ENCODE results near the gene PCDH12.

The PCDH12 gene

DNA sequence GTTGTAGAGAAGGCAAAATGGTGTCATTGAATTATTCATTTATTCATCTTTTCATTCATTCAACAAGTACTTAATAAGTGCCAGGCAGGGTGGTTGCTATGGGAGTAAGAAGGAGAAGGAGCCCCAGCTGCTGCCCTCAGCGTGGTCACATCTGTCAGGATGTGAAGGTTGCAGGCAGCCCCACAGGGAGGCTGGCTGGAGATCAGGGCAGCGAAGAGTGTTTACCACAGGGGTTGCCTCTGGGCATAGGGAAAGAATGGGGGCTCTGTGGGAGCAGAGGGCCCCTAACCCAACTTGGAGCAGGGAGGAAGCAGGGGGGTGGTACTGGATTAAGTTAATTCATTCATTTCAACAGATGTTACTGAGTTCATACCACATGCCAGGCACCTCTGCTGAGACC is 6.0 kb downstream of the PCDH12 start:
- H3K4me1 Mint-ChIP-seq: peaks cover 18% of the 10 kb centered on the region
- ATAC-seq (no peak), DNase-seq (no peak)
- H3K4me3 Mint-ChIP-seq: peak overlapping the region in 1 of 2 donors; percentile 6
- H3K27me3 Mint-ChIP-seq: no peaks in the 10 kb centered on the region
- H3K9me3 Mint-ChIP-seq: no peaks in the 10 kb centered on the region
- peak overlapping the region in 1 of 2 donors; percentile 29 for H3K27ac Mint-ChIP-seq

DNA sequence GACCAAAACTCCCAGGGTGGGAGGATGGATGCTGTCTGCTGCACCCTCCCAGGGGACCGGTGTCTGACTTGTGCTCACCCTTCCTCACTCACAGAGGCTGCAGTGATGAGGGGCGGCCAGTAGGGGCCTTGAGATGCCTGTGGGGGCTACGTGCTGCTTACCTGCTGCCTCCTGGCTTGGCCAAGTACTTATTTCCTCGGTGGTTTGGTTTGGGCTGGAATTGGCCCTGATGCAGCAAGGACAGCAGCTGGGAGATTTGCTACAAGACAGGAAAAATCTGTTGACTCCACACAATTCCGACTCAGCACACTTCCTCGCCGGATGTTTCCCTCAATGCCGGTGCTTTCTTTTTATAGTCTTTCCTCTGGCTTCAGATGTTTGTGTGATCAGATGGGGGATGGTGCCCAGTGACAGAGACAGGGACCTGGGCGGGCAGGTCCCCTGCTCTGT is 6.6 kb downstream of the PCDH12 start:
- no peaks in the 10 kb centered on the region for H3K27me3 Mint-ChIP-seq
- peak; percentile 43 to 47 for DNase-seq
- H3K4me3 Mint-ChIP-seq: peak overlapping the region in 1 of 2 donors; percentile 6
- peaks cover 17% of the 10 kb centered on the region for H3K4me1 Mint-ChIP-seq
- ATAC-seq: peak; percentile 83
- no peaks in the 10 kb centered on the region for H3K9me3 Mint-ChIP-seq
- peak overlapping the region; percentile 23 to 83 for H3K27ac Mint-ChIP-seq

DNA sequence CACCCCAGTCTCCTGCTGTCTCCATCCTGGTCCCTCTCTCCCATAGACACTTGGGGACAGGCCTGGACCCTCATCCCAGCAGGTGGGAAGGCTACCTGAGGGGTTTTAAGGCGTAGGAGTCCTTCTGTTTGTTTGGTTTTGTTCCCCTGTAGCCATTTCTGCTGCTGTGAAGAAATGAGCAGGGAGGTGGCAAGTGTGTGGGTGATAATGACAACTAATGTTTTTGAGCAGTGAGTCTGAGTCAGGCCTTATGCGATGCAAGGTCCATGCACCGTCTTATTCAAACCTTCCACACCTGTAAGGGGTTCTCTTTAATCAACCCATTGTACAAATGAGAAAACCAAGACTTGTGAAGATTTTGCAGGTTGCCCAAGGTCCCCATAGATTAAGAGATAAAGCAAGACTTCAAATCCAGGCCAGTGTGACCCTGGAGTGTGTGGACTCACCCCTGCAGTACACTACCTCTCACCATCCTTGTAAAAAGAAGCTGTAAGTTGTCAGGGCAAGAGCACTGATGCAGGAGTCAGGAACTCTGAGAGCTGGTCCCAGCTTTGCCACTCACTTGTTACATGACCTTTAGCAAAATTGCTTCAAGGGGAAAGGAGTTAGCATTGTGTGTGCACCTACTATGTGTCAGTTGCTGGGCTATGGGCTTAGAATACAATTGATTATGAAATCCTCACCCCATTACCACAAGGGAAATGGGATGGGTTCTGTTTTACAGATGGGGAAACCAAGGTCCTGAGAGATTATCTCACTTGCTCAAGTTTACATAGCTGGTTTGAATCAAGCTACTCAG is 7.6 kb downstream of the PCDH12 start:
- peak overlapping the region in 1 of 2 donors; percentile 58 for H3K27ac Mint-ChIP-seq
- H3K4me1 Mint-ChIP-seq: peaks cover 17% of the 10 kb centered on the region
- no peaks in the 10 kb centered on the region for H3K27me3 Mint-ChIP-seq
- no peaks in the 10 kb centered on the region for H3K9me3 Mint-ChIP-seq
- ATAC-seq: peak; percentile 26
- no peak for DNase-seq
- no peak overlapping the region for H3K4me3 Mint-ChIP-seq

DNA sequence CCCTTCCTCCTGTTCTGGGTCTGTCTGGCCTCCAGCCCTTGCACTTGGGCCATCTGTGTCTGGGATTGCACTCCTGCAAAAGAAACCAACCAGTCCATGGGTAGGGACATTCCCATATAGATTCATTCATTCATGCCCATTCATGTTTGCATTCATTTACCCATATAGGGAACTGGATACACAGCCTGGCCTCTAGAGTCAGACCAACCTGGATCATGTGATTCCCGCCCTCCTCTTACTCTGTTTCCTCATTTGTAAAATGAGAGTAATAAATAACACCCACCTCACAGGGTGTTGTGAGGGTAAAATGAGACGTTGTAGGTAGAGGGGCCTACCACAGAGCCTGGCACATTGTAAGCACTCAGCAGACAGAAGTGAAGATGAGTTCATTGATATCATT is 8.5 kb downstream of the PCDH12 start:
- no peak for ATAC-seq

DNA sequence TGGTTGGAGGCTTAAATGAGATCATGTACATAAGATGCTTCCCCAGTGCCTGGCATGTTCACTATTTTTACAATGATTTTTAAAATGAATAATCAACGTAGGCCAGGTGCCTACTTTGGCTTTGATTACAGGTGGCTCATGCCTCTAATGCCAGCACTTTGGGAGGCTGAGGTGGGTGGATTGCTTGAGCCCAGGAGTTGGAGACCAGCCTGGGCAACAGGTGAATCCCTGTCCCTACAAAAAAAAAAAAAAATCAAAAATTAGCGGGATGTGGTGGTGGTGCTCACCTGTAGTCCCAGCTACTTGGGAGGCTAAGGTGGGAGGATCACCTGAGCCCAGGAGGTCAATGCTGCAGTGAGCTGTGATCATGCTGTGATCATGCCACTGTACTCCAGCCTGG is 9.2 kb downstream of the PCDH12 start:
- Mint-ChIP-seq H3K9me3 (no peaks in the 10 kb centered on the region), H3K27ac (no peak overlapping the region), H3K4me3 (no peak overlapping the region), H3K4me1 (peaks cover 17% of the 10 kb centered on the region), H3K27me3 (no peaks in the 10 kb centered on the region)
- DNase-seq (no peak), ATAC-seq (no peak)

More for the DNA sequence above, 8.5 kb downstream of the PCDH12 start:
- no peaks in the 10 kb centered on the region for H3K27me3 Mint-ChIP-seq
- H3K4me1 Mint-ChIP-seq: peaks cover 17% of the 10 kb centered on the region
- DNase-seq: no peak
- no peak overlapping the region for H3K27ac Mint-ChIP-seq
- no peaks in the 10 kb centered on the region for H3K9me3 Mint-ChIP-seq
- no peak overlapping the region for H3K4me3 Mint-ChIP-seq

DNA sequence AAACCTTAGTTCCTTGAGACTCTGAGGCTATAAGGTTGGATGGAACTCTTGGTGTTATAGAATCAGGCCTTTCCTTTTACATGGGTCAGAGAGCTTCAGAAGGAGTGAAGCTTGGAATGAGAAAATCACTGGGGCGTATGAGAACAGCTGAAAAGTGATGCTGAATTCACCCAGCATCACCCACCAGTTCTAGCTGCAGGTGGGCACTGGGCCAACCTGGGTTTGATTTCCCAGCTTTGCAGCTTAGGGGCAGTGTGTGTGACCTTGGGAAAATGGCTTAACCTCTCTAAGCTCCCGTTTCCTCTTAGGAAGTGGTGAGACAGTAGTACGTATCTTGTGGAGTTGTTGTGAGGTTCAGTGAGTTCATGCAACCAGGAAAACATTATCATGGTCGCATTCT is 10.7 kb downstream of the PCDH12 start:
- no peaks in the 10 kb centered on the region for H3K9me3 Mint-ChIP-seq
- no peak for DNase-seq
- ATAC-seq: no peak
- no peaks in the 10 kb centered on the region for H3K27me3 Mint-ChIP-seq
- no peak overlapping the region for H3K4me3 Mint-ChIP-seq
- H3K4me1 Mint-ChIP-seq: peaks cover 13% of the 10 kb centered on the region
- H3K27ac Mint-ChIP-seq: peak overlapping the region in 1 of 2 donors; percentile 27

DNA sequence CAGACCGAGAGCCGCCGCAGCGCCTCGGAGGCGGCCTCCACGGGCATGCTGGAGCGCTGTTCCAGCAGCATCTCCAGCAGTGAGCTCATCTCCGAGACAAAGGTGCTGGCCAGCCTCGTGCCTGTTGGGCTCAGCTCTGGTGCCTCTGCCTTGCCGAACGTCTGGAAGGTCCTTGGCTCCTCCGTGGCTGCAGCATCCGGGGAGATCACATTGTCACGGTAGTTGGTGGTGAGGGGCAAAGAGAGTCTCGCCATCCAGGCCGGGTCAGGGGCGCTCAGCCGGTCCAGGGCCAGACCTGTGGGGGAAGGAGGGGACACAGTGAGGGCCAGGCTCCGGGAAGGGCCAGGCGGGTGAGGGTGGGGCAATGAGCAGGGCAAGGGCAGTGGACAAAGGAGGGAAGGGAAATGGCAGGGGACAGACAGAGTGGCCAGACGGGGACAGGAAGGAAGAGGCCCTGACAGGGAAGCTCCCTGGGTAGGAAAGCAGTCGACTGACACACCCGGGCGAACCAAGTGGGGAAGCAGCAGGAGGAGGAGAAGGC is 12.4 kb downstream of the PCDH12 start:
- Mint-ChIP-seq H3K4me1 (peaks cover 8% of the 10 kb centered on the region), H3K4me3 (no peak overlapping the region), H3K9me3 (no peaks in the 10 kb centered on the region), H3K27me3 (no peaks in the 10 kb centered on the region), H3K27ac (peak overlapping the region in 1 of 2 donors; percentile 42)
- DNase-seq: no peak
- no peak for ATAC-seq

DNA sequence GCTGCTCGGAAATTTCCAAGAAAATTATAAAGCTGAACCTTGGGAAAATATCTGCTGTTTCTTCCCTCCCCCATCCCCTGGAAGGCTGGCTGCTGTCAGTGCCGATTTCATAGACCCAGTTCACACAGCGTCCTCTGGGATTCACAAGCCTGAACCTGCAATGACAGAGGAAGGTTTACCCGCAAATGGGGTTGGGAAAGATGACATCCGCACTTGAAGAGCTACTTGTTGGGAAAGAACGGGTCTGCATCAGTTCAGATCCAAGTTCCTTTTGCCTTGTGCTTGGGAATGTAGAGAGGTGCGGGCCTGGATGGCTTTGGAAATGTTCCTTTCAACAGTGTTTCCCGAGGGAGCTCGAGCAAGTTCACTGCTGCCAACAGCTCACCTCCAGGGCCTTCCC is 13.9 kb downstream of the PCDH12 start:
- DNase-seq (no peak), ATAC-seq (no peak)
- Mint-ChIP-seq H3K27ac (no peak overlapping the region), H3K4me1 (peaks cover 11% of the 10 kb centered on the region), H3K27me3 (no peaks in the 10 kb centered on the region), H3K9me3 (no peaks in the 10 kb centered on the region), H3K4me3 (no peak overlapping the region)

DNA sequence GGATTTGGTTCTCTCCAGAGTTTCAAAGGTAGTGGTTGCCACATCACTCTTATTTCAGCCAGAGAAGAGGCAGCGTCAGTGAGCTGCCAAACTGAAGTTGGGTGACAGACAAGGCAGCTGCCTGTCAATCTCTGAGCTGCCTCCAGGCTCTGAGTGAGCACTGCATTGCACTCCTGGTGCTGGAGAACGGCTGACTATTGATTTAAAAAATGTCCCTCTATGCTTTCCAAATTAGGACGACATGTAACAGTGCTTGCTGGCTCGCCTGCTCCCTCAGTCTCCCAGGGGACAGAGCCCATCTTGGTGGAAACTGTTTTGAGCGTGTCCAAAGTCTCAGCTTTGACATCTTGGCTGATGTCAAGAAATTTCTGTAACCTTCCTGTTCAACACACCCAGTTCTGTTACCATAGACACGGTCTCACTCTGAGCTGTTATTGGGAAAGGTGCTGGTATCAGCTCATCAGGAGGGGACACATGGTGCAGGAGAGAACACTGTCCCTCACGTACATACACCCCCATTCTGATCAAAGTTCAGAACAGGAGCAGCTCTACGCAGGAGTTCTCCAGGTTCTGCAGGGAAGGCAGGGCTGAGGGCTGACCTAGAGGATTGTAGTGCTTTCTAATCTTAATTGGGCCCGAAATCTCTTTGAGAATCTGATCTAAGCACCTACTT is 15.7 kb downstream of the PCDH12 start:
- H3K4me3 Mint-ChIP-seq: no peak overlapping the region
- peaks cover 11% of the 10 kb centered on the region for H3K4me1 Mint-ChIP-seq
- ATAC-seq (no peak), DNase-seq (no peak)
- H3K27me3 Mint-ChIP-seq: no peaks in the 10 kb centered on the region
- H3K27ac Mint-ChIP-seq: peak overlapping the region in 1 of 2 donors; percentile 22
- no peaks in the 10 kb centered on the region for H3K9me3 Mint-ChIP-seq

DNA sequence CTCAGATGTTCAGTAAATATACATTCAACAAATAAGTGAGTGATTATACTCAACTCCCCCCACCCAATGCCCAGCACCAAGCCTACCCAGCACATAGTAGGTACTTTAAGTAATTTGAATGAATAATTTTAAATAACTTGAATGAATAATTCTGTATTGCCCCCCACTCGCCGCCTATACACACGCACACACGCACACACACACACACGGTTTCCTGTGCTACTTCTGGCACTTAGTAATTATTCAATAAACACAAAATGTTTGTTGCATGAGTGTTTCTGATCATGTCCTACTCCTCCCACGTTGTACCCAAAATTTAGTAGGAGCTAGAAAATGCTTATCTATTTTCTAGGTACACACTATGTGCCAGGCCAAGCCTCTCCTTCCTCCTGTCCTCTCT is 16.2 kb downstream of the PCDH12 start:
- no peak for DNase-seq
- ATAC-seq: no peak
- peaks cover 11% of the 10 kb centered on the region for H3K4me1 Mint-ChIP-seq
- no peak overlapping the region for H3K4me3 Mint-ChIP-seq
- no peaks in the 10 kb centered on the region for H3K9me3 Mint-ChIP-seq
- H3K27ac Mint-ChIP-seq: no peak overlapping the region
- no peaks in the 10 kb centered on the region for H3K27me3 Mint-ChIP-seq

DNA sequence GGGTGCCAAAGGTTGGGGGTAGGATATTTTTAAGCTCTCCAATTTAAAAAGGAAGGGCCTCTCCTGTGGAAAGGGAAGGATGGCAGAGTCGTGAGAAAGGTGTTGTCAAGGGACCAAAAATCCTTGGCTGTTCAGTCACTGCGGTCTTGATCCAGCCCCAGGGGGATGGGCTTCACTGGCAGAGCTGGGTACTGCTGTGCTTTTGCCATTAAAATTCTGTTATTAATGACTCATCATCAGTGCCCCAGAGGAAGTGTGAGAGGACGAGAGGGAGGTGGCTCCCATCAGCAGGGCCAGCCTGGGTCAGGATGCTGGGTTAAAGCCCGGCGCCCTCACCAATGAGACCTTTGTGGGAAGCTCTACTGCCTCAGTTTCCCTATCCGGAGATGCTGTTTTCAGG is 16.7 kb downstream of the PCDH12 start:
- Mint-ChIP-seq H3K4me3 (no peak overlapping the region), H3K4me1 (peaks cover 11% of the 10 kb centered on the region), H3K9me3 (no peaks in the 10 kb centered on the region), H3K27me3 (no peaks in the 10 kb centered on the region), H3K27ac (peak overlapping the region in 1 of 2 donors; percentile 81)
- DNase-seq: no peak
- no peak for ATAC-seq

DNA sequence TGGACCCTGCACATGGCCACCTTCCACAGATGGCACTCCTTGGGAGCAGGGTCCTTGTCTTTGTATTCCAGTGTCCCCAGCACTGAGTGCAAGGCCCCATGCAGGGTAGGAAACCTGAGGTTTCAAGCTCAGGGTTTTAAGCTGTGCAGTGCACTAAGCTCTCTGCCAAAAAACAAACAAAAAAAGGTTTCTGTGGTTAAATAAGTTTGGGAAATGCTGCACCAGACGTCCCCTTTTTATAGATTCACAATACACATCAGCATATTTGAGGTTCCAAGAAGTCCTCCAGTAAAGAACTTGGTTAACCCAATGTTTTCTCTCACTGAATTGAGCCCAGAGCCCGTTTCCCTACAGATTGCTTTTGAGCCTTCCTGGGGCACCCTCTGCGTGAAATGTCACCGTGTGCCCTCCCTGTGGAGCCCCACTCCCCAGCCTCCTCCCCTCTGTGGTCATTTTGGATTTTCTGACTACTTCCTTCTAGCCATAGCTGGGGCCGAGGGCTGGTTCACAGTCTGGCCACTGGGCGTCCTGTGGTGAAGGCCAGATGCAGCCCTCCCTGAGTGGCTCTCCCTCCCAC is 17.2 kb downstream of the PCDH12 start:
- ATAC-seq (peak; percentile 34), DNase-seq (no peak)
- Mint-ChIP-seq H3K27ac (no peak overlapping the region), H3K27me3 (no peaks in the 10 kb centered on the region), H3K4me3 (no peak overlapping the region), H3K4me1 (peaks cover 11% of the 10 kb centered on the region), H3K9me3 (no peaks in the 10 kb centered on the region)

DNA sequence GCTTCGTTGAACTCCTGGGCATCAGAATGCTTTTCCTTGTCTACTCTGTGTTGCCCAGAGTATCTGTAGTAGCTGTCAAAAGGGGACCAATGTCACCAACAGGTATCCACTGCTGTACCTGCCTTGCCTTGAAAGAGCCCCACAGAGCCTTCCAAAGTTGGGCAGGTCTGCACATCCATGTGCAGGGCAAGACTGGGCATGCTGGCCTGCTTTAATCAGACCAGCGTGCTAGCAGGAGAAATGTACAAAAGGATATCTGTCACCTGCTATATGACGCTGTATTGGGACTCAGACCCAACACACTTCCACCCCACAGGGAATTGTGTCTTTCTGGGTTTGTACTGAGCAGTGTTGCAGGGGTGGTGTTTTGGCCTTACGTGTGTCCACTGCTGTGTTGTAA is 22.5 kb downstream of the PCDH12 start:
- Mint-ChIP-seq H3K4me1 (peaks cover 3% of the 10 kb centered on the region), H3K27ac (peak overlapping the region in 1 of 2 donors; percentile 86), H3K9me3 (no peaks in the 10 kb centered on the region), H3K4me3 (no peak overlapping the region), H3K27me3 (no peaks in the 10 kb centered on the region)
- no peak for ATAC-seq
- no peak for DNase-seq

DNA sequence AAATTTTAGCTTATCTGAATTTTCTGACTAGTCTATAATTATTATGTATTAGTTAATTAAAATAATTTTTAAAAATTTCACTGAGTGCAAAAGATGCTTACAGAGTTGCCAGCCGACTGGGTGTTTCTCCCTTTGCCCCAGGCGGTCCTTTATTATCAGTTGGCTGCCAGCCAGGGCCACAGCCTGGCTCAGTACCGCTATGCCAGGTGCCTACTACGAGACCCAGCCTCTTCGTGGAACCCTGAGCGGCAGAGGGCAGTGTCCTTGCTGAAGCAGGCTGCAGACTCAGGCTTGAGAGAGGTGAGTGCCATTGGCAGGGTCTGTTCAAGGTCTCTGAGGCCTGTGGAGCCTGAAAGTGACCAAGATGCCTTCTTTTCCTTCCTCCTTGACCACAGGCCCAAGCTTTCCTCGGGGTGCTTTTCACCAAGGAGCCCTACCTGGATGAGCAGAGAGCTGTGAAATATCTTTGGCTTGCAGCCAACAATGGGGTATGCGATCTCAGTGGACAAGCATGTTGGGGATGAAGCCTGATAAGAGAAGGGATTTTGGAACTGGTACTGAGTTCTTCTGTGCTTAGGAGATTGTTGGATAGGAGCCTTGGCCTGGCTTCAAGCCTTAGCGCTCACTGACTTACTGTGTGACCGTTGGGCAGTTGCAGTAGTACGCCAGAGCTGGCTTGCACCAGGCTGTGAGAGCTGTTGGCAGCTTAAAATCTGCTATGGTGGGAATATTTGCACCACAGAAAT is 23.7 kb downstream of the PCDH12 start:
- Mint-ChIP-seq H3K9me3 (no peaks in the 10 kb centered on the region), H3K27ac (no peak overlapping the region), H3K4me1 (no peaks in the 10 kb centered on the region), H3K27me3 (no peaks in the 10 kb centered on the region), H3K4me3 (no peak overlapping the region)
- DNase-seq: no peak
- ATAC-seq: no peak

DNA sequence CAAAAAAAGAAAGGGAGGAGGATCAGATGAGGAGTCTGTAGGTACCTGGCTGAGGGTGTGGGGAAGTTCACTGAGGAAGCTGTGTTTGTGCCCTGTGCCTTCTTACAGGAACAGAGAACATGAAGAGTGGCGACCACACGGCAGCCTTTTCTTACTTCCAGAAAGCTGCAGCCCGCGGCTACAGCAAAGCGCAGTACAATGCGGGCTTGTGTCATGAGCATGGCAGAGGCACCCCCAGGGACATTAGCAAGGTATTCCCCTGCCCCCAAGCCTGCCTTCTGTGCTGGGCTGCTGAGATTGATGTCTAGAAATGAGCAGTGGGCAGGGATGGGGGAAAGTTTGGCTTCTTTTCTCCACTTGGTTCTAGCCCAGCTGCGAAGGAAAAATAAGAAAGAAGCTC is 24.9 kb downstream of the PCDH12 start:
- no peak for DNase-seq
- Mint-ChIP-seq H3K27me3 (no peaks in the 10 kb centered on the region), H3K27ac (no peak overlapping the region), H3K4me1 (no peaks in the 10 kb centered on the region), H3K9me3 (no peaks in the 10 kb centered on the region), H3K4me3 (no peak overlapping the region)
- no peak for ATAC-seq

All from stimulated activated naive CD8-positive, alpha-beta T cell treated with anti-CD3 and anti-CD28 coated beads, Interleukin-15, amount 100 ng/mL, for 72 hours (primary cell).